Cardiac septum (tissue), 1 donor: ENCODE measurements around the gene SH3PXD2B. TPM values are rescaled to one million over a fixed set of nuclear protein-coding genes. Genes with fewer than 3 reads are reported as not detected.

ENCODE experiments used
- DNase-seq: peaks from one replicate; pipeline ENCODE4 v3.0.0-alpha.2; 2020; ENCODE audit warnings: low spot score
- intact Hi-C: fragments of 100-400 bp; cut with DNase I; formaldehyde crosslinking; loops from one replicate; pipeline ENCODE4 v1.14.0; 2022
- total RNA-seq: library from RNA; stranded (reverse); fragmentation: NEBNext Ultra II Directional; extraction: Animal tissue kit (Norgen Biotek cat#: 25700); gene quantifications from one replicate; pipeline ENCODE4 v1.2.1, GENCODE V29; 2021
- donor health status: DM: no; HTN: no; CAD: no.

SH3PXD2B gene
- total RNA-seq, 1 donor from 2014 or later = 5.1 TPM

GRCh38 chr5:172428224-172429166, 25.8 kb downstream of the SH3PXD2B start:
- intact Hi-C loops = no loop called here
- DNase-seq = no peak

- no peak for DNase-seq
- intact Hi-C loops = no loop called here
Observed at GRCh38 chr5:172427202-172427601, 27.1 kb downstream of the SH3PXD2B start.

DNA sequence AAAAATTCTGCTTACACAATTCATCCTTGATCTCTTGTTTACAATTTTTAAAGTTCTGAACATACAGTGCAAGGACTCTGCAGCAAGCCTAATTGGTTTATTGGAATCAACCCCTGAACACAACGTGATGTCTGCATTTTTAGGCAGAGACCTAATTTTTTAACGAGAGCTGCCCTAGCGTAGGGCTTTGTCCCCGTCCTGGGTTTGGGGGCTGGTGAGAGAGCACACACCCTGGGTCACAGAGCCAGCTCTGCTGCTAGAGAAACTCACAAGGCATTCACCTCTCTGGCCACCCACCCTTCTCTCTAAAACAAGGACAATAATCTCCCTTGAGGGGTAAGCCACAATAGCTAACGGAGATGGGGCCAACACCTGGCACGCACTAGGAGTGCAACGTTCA, 28.2 kb downstream of the SH3PXD2B start:
- intact Hi-C loops = no loop called here
- DNase-seq = no peak

DNA sequence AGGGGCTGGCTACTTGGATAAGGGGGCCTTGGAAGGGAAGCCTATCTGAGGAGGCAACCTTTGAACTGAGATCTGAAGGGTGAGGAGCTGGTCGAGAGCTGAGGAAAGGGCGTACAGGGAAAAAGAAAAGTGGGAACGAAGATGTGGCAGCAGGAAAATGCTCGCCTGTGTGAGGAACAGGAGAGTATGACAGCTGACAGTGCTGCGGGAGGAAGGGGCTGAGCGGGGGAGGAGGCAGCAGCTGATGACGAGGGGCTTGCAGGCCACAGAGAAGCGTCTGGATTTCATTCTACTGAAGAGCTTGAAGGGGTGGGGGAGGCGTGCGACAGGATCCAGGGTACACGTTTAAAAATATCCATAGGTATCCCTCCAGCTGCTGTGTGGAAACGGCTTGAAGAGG, 28.9 kb downstream of the SH3PXD2B start:
- DNase-seq = no peak
- intact Hi-C loops = no loop called here

DNA sequence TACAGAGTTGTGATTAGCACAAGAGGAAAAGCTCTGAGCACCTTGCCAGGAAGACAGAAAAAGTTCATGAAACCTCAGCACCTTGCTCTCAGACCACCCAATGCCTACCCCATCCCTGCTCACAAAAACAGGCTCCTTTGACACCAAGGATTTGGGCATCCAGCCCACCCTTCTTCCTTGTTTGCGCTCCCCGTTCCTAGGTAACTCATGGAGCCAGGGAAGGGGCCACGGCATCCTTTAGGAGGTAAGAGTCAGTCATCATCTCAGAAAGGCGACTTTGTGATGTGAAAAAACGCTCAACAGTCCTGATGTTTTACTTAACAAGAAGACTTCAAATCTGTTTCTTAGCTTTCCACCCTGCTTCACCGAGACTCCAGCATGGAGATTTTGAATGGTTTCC, 29.5 kb downstream of the SH3PXD2B start:
- intact Hi-C loops = no loop called here
- DNase-seq = no peak

GRCh38 chr5:172424111-172424490, 30.2 kb downstream of the SH3PXD2B start:
- intact Hi-C loops = no loop called here
- no peak for DNase-seq

- intact Hi-C loops = no loop called here
- no peak for DNase-seq
Observed at GRCh38 chr5:172423379-172424110, 30.8 kb downstream of the SH3PXD2B start.

- intact Hi-C loops = no loop called here
- no peak for DNase-seq
Observed at GRCh38 chr5:172422255-172422654, 32.1 kb downstream of the SH3PXD2B start.

DNA sequence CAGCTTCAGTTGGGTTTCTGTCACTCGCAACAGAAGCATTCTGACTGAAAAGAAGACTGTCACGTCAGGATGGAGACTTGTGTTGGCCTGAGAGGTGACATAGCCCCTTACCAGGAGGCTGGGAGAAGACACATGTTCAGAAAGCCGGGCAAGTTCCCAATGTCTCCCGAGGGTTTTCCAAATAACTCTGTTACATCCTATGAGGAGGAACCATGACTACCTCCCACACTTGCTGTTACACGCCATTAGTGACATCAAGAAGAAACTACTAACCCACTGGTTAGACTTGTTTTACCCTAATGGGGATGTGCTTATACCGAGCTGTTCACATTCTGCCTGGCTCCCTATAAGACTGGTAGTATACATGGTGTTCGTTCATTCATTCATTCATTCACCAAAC, 33.3 kb downstream of the SH3PXD2B start:
- DNase-seq = no peak
- intact Hi-C loops = no loop called here

DNA sequence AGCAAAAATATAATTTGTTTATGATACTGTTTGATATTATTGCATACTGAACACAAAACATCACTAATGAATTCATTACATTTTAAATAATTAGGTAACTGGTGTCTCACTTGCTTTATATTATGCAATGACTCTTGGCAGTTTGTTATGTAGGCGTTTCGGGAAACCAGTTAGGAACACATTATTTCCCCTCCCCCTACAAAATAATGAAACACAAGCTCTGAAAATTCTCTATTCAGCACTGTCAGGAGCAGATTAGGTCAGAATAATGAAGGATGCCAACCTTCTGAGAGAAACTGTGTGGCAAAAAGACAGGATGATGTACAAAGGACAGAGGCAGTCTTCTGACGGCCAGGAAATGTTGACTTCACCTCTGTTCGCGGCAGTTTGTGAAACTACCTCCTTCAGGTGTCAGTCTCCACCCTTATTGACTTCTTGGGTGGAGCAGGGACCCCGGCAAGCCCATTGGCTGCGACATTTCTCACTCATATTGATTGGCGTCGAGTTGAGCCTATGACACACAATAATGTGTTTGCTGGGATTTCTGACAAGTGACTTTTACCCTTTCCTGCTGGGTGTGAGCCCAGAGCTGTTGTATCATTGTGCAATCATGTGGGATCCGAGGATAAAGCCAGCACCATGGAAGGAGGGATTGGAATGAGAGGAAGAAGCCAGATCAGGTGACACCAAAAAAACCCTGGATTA, 33.9 kb downstream of the SH3PXD2B start:
- DNase-seq = no peak
- intact Hi-C loops = no loop called here

- DNase-seq = no peak
- intact Hi-C loops = loop anchor here (2.0 kb wide), 1 partner anchor 34 kb away; no protein-coding TSS in a partner anchor
Observed at GRCh38 chr5:172418862-172419814, 35.2 kb downstream of the SH3PXD2B start.

GRCh38 chr5:172417983-172418630, 36.2 kb downstream of the SH3PXD2B start:
- intact Hi-C loops = loop anchor here (2.0 kb wide), 1 partner anchor 35 kb away; no protein-coding TSS in a partner anchor
- peak; percentile 88 for DNase-seq

DNA sequence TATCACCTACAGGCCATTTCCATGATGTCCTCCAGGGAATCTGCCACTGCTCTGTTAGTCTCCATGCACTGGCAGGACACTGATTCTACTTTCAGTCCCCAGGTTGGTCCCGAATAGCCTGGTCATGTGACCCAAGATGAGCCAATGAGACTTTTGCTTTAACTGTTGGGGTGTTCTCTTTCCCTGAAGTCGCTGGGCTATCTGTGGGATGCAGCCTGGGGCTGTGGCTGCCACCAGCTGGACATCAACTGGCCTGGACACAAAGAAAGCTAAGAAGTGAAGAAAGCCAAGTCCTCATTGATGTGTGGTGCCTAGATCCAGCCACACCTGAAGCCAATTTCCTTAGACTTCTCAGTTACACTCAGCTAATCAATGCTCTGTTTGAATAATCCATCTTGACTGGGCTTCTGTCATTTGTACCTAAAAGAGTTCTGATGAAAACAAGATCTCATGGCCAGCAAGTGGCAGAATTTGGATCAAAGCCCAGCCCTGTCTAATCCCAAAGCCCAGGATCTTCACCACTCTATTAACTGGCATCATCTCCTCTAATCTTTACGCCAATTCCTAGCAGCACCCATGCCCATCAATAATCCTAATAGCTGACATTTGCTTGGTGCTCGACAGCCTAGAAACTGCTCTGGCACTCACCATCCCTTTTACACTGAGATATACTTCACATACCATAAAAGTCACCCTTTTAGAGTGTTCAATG, 37.0 kb downstream of the SH3PXD2B start:
- DNase-seq = no peak
- intact Hi-C loops = no loop called here

GRCh38 chr5:172415362-172416275, 38.7 kb downstream of the SH3PXD2B start:
- intact Hi-C loops = no loop called here
- no peak for DNase-seq

GRCh38 chr5:172414531-172415361, 39.6 kb downstream of the SH3PXD2B start:
- no peak for DNase-seq
- intact Hi-C loops = no loop called here

- intact Hi-C loops = no loop called here
- DNase-seq = no peak
Observed at GRCh38 chr5:172413601-172414171, 40.6 kb downstream of the SH3PXD2B start.
